Measurements from ENCODE around the gene CD7.

DNA sequence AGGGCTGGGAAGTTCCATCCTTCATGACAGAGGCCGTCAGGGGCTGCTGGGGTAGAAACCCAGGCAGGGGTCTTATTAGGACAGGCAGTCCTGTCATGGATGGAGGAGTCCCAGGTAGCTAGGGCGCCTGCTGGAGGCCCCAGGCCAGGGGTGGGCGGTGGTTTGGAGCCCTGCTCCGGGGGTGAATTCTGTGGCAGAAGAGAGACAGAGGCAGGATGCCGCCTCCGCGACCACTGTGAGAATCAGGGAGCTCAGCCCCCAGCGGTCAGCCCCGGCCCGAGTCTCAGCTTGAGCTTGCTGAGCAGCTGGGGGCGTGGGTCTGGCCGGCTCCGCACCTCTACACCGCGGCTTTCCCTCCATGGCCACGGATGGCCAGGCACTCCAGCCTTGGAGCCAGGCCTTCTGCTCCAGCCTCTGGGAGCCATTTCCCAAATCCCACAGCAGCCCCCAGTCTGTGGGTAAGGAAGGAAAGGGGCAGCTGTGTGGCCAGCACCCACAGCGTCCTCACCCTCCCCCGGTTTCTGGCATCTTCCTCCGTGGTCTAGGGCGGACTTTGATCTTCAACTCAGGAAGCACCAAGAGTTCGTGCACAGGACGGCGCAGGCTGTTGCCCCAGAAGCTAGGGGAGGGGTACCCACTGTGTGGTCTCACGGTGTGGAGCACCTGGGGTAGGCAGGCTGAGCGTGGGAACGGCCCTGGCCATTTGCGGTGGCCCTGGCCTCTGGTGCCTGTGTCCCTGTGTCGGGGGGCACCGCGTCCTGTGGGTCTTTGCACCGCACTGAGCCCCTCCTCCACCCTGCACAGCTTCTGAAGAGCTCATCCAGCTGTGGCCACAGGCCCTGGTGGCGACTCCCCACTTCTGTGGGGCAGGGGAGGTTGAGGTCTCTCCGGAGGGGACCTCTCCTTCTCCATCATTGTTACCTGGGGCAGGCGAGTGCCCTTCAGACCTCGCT lies 14.1 kb downstream of the CD7 start:
- TF ChIP-seq, protein P1, sequence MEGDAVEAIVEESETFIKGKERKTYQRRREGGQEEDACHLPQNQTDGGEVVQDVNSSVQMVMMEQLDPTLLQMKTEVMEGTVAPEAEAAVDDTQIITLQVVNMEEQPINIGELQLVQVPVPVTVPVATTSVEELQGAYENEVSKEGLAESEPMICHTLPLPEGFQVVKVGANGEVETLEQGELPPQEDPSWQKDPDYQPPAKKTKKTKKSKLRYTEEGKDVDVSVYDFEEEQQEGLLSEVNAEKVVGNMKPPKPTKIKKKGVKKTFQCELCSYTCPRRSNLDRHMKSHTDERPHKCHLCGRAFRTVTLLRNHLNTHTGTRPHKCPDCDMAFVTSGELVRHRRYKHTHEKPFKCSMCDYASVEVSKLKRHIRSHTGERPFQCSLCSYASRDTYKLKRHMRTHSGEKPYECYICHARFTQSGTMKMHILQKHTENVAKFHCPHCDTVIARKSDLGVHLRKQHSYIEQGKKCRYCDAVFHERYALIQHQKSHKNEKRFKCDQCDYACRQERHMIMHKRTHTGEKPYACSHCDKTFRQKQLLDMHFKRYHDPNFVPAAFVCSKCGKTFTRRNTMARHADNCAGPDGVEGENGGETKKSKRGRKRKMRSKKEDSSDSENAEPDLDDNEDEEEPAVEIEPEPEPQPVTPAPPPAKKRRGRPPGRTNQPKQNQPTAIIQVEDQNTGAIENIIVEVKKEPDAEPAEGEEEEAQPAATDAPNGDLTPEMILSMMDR (conservative IDR thresholded peaks at IDR 0.05; ENCODE audit: low read depth, low read length): no peak
- TF ChIP-seq EZH2 (IDR thresholded peaks at IDR 0.05; ENCODE audit: borderline replicate concordance, low read depth, low read length, poor library complexity, severe bottlenecking): no peak

Data from A673 (cell line).